HEK293 (cell line): ENCODE data around the gene CCHCR1.
"Not testable (repeated sequence)": the region's sequence is repeated elsewhere in the genome, so short reads cannot be mapped to it uniquely, and the experiment has no call there.

ENCODE experiments used
- CTCF ChIA-PET: fragments of 350-600 bp; formaldehyde crosslinking; extraction: SDS; loops from one replicate; lab custom pipeline; 2021; ENCODE audit warnings: antibody characterized with exemption; lab: Yijun Ruan, JAX
- POLR2A ChIA-PET: fragments of 300-600 bp; formaldehyde crosslinking; extraction: SDS; loops from one replicate; lab custom pipeline; 2020; ENCODE audit warnings: antibody characterized with exemption, inconsistent platforms; lab: Yijun Ruan, JAX
- H3K27ac ChIP-seq: fragments of 200-500 bp; sonication (Bioruptor generic); 2 replicates; pipeline ENCODE4 v1.5.1; 2014; ENCODE audit warnings: low read depth, low read length, control low read depth, inconsistent platforms; ENCODE audit errors: extremely low read depth
- H3K36me3 ChIP-seq, 2 experiments: fragments of 200-500 bp in 1 of 2; sonication (Bioruptor generic) in 1 of 2; 1 replicate in 1 of 2; 2 replicates in 1 of 2; pipeline ENCODE4 v1.5.1; 2014 to 2017; ENCODE audit warnings: inconsistent platforms in 2 of 2, low read length in 2 of 2; ENCODE audit not compliant: control insufficient read depth in 2 of 2, insufficient read depth in 1 of 2
- H3K4me1 ChIP-seq: fragments of 200-500 bp; sonication (Bioruptor generic); 2 replicates; pipeline ENCODE4 v1.5.1; 2014; ENCODE audit warnings: mild to moderate bottlenecking, low read length, inconsistent platforms; ENCODE audit not compliant: control insufficient read depth, insufficient read depth
- H3K4me3 ChIP-seq: 2 replicates; pipeline ENCODE4 v1.5.1; 2011; ENCODE audit warnings: low read depth, mild to moderate bottlenecking, control low read depth, low read length, moderate library complexity
- H3K9me3 ChIP-seq: fragments of 200-500 bp; sonication (Bioruptor generic); 2 replicates; pipeline ENCODE4 v1.5.1; 2014; ENCODE audit warnings: low read depth, low read length, inconsistent platforms; ENCODE audit not compliant: control insufficient read depth, insufficient read depth
- OSR2 ChIP-seq: fragments of 450-650 bp; formaldehyde crosslinking; IDR thresholded peaks from 2 replicates; pipeline ENCODE4 v1.5.1; 2016; ENCODE audit warnings: missing biosample characterization, missing genetic modification characterization
- RBAK ChIP-seq: fragments of 450-650 bp; formaldehyde crosslinking; IDR thresholded peaks from 2 replicates; pipeline ENCODE4 v1.5.1; 2016; ENCODE audit warnings: missing biosample characterization, missing genetic modification characterization
- SP3 ChIP-seq: fragments of 450-650 bp; formaldehyde crosslinking; IDR thresholded peaks from 2 replicates; pipeline ENCODE4 v1.5.1; 2016; ENCODE audit warnings: missing biosample characterization, missing genetic modification characterization
- ZBTB11 ChIP-seq: fragments of 450-650 bp; formaldehyde crosslinking; conservative IDR thresholded peaks from 2 replicates; pipeline ENCODE4 v1.5.1; 2016; ENCODE audit warnings: low read depth, missing biosample characterization, missing genetic modification characterization
- ZBTB6 ChIP-seq: fragments of 450-650 bp; formaldehyde crosslinking; IDR thresholded peaks from 2 replicates; pipeline ENCODE4 v1.5.1; 2017; ENCODE audit warnings: missing biosample characterization, missing genetic modification characterization
- ZNF155 ChIP-seq: fragments of 450-650 bp; formaldehyde crosslinking; IDR thresholded peaks from 2 replicates; pipeline ENCODE4 v1.5.1; 2016; ENCODE audit warnings: missing biosample characterization, missing genetic modification characterization
- ZNF2 ChIP-seq: fragments of 450-650 bp; formaldehyde crosslinking; IDR thresholded peaks from 2 replicates; pipeline ENCODE4 v1.5.1; 2016; ENCODE audit warnings: missing biosample characterization, missing genetic modification characterization
- ZNF214 ChIP-seq: fragments of 450-650 bp; formaldehyde crosslinking; IDR thresholded peaks from 2 replicates; pipeline ENCODE4 v1.5.1; 2017; ENCODE audit warnings: missing biosample characterization, mild to moderate bottlenecking, missing genetic modification characterization, borderline replicate concordance
- ZNF660 ChIP-seq: fragments of 450-650 bp; IDR thresholded peaks from 2 replicates; pipeline ENCODE4 v1.5.1; 2018; ENCODE audit warnings: missing biosample characterization, mild to moderate bottlenecking, missing genetic modification characterization
- ZXDB ChIP-seq: fragments of 450-650 bp; formaldehyde crosslinking; IDR thresholded peaks from 2 replicates; pipeline ENCODE4 v1.5.1; 2016; ENCODE audit warnings: missing biosample characterization, missing genetic modification characterization

The CCHCR1 gene

GRCh38 chr6:31165064-31165832 lies 7.6 kb upstream of the CCHCR1 start:
- POLR2A ChIA-PET, result interaction anchor here (0.8 to 1.5 kb wide), 4 partner anchors 10 to 17 kb away, joined by 3 to 4 read pairs (median 4); no protein-coding TSS in a partner anchor
- CTCF ChIA-PET, result interaction anchor here (0.5 to 1.1 kb wide), 4 partner anchors 19 to 624 kb away, joined by 3 to 4 read pairs (median 4); no protein-coding TSS in a partner anchor

GRCh38 chr6:31164475-31165063 lies 7.0 kb upstream of the CCHCR1 start:
- H3K4me3 ChIP-seq, H3K27ac ChIP-seq, H3K4me1 ChIP-seq, H3K9me3 ChIP-seq: not testable (repeated sequence)
- ChIA-PET POLR2A (interaction anchor here (0.8 to 1.5 kb wide), 3 partner anchors 9 to 18 kb away, joined by 3 to 4 read pairs (median 3); no protein-coding TSS in a partner anchor), CTCF (interaction anchor here (0.6 to 1.5 kb wide), 4 partner anchors 32 to 588 kb away, joined by 3 to 4 read pairs (median 3); no protein-coding TSS in a partner anchor)
- peaks cover 14 to 45% of the 10 kb centered on the region in 2 experiments for H3K36me3 ChIP-seq

More at GRCh38 chr6:31165064-31165832, 7.6 kb upstream of the CCHCR1 start:
- H3K9me3 ChIP-seq, H3K4me3 ChIP-seq: not testable (repeated sequence)
- H3K36me3 ChIP-seq, result peaks cover 11 to 39% of the 10 kb centered on the region in 2 experiments
- 0 out of 2 replicates have a peak, but pooled peaks have one; percentile 15 for TF ChIP-seq ZBTB6 (tag by site-specific recombination)
- TF ChIP-seq, all 188 proteins: peak for 1; not testable (repeated sequence) for 187
- H3K4me1 ChIP-seq, H3K27ac ChIP-seq: not testable (repeated sequence)

- peaks cover 6% of the 10 kb centered on the region for H3K4me1 ChIP-seq
- TF ChIP-seq ZNF2 (tag by site-specific recombination) (no peak), RBAK (tag by site-specific recombination) (no peak), ZNF155 (tag by site-specific recombination) (no peak), ZBTB11 (no peak), ZNF214 (tag by site-specific recombination) (no peak), ZNF660 (tag by site-specific recombination) (peak; percentile 62), SP3 (tag by site-specific recombination) (no peak)
- H3K36me3 ChIP-seq, result peaks cover 14 to 47% of the 10 kb centered on the region in 2 experiments
- H3K27ac ChIP-seq, result no peak overlapping the region
- no peak overlapping the region for H3K4me3 ChIP-seq
- ChIA-PET POLR2A (no interaction called here), CTCF (interaction anchor here (0.9 to 1.5 kb wide), 2 partner anchors 36 to 341 kb away, joined by 3 read pairs; no protein-coding TSS in a partner anchor)
- no peaks in the 10 kb centered on the region for H3K9me3 ChIP-seq
Observed at GRCh38 chr6:31163922-31164321, 6.3 kb upstream of the CCHCR1 start.

- Histone ChIP-seq H3K27ac (no peak overlapping the region), H3K36me3 (peaks cover 14 to 47% of the 10 kb centered on the region in 2 experiments)
- POLR2A ChIA-PET, result interaction anchor here (0.6 kb wide), 1 partner anchor 14 kb away, joined by 5 read pairs; no protein-coding TSS in a partner anchor
- CTCF ChIA-PET, result interaction anchor here (0.6 to 1.5 kb wide), 3 partner anchors 34 to 79 kb away, joined by 3 to 4 read pairs (median 3); no protein-coding TSS in a partner anchor
- TF ChIP-seq OSR2 (tag by site-specific recombination) (no peak), ZXDB (0 out of 2 replicates have a peak, but pooled peaks have one; percentile 35)
- TF ChIP-seq, all 188 proteins: peak for 1
- H3K4me3 ChIP-seq, result no peak overlapping the region
- peaks cover 6% of the 10 kb centered on the region for H3K4me1 ChIP-seq
- H3K9me3 ChIP-seq, result no peaks in the 10 kb centered on the region
Observed at GRCh38 chr6:31162463-31163165, 5.0 kb upstream of the CCHCR1 start.
